ENCODE measurements around the gene PRICKLE4. TPM values are rescaled to one million over a fixed set of nuclear protein-coding genes. Genes with fewer than 3 reads are reported as not detected.

The PRICKLE4 gene
- total RNA-seq, 1 experiment from 2014 or later, result not detected

GRCh38 chr6:41755895-41756294 is 24.7 kb upstream of the PRICKLE4 start:
- BruUV-seq (replicated peaks), result no TSS peak
- H3K27ac ChIP-seq (ENCODE audit: low read depth, low read length, poor library complexity, severe bottlenecking), result no peak overlapping the region
- no peak overlapping the region for H3K4me3 ChIP-seq (ENCODE audit: low read depth, low read length, poor library complexity, severe bottlenecking)
- H3K4me1 ChIP-seq (ENCODE audit: insufficient read depth, low read length, poor library complexity, severe bottlenecking), result no peaks in the 10 kb centered on the region
- no peaks in the 10 kb centered on the region for H3K36me3 ChIP-seq (ENCODE audit: insufficient read depth, low read length, poor library complexity, severe bottlenecking)
- no peaks in the 10 kb centered on the region for H3K27me3 ChIP-seq (replicated peaks; ENCODE audit: insufficient read depth, low read depth, low read length, poor library complexity)
- TF ChIP-seq EZH2 (IDR thresholded peaks at IDR 0.05; ENCODE audit: borderline replicate concordance, low read depth, low read length, poor library complexity, severe bottlenecking), result no peak
- no peak for TF ChIP-seq CTCF (conservative IDR thresholded peaks at IDR 0.05; ENCODE audit: low read depth, low read length)
- ChIA-PET CTCF (no interaction called here), POLR2A (ENCODE audit: low non-redundant PET) (no interaction called here)
- intact Hi-C loops (cut with micrococcal nuclease; ENCODE audit: unreplicated experiment), result no loop called here
- no peak for DNase-seq (ENCODE audit: low spot score)
- no peaks in the 10 kb centered on the region for H3K9me3 ChIP-seq (ENCODE audit: low read depth, low read length, poor library complexity, severe bottlenecking)

- no peak for TF ChIP-seq CTCF (conservative IDR thresholded peaks at IDR 0.05; ENCODE audit: low read depth, low read length)
- no peak for TF ChIP-seq EZH2 (IDR thresholded peaks at IDR 0.05; ENCODE audit: borderline replicate concordance, low read depth, low read length, poor library complexity, severe bottlenecking)
- Histone ChIP-seq H3K36me3 (ENCODE audit: insufficient read depth, low read length, poor library complexity, severe bottlenecking) (no peaks in the 10 kb centered on the region), H3K4me3 (ENCODE audit: low read depth, low read length, poor library complexity, severe bottlenecking) (no peak overlapping the region), H3K9me3 (ENCODE audit: low read depth, low read length, poor library complexity, severe bottlenecking) (no peaks in the 10 kb centered on the region), H3K4me1 (ENCODE audit: insufficient read depth, low read length, poor library complexity, severe bottlenecking) (no peaks in the 10 kb centered on the region), H3K27ac (ENCODE audit: low read depth, low read length, poor library complexity, severe bottlenecking) (no peak overlapping the region), H3K27me3 (replicated peaks; ENCODE audit: insufficient read depth, low read depth, low read length, poor library complexity) (no peaks in the 10 kb centered on the region)
- ChIA-PET CTCF (no interaction called here), POLR2A (ENCODE audit: low non-redundant PET) (no interaction called here)
- DNase-seq (ENCODE audit: low spot score), result no peak
- no TSS peak for BruUV-seq (replicated peaks)
- intact Hi-C loops (cut with micrococcal nuclease; ENCODE audit: unreplicated experiment), result no loop called here
Observed at GRCh38 chr6:41756354-41756753, 24.2 kb upstream of the PRICKLE4 start.

- POLR2A ChIA-PET (ENCODE audit: low non-redundant PET), result no interaction called here
Observed at GRCh38 chr6:41757271-41757670, 23.3 kb upstream of the PRICKLE4 start.

More at GRCh38 chr6:41757271-41757670, 23.3 kb upstream of the PRICKLE4 start:
- no peak for DNase-seq (ENCODE audit: low spot score)
- no peaks in the 10 kb centered on the region for H3K27me3 ChIP-seq (replicated peaks; ENCODE audit: insufficient read depth, low read depth, low read length, poor library complexity)
- CTCF ChIA-PET, result no interaction called here
- BruUV-seq (replicated peaks), result no TSS peak
- no peaks in the 10 kb centered on the region for H3K4me1 ChIP-seq (ENCODE audit: insufficient read depth, low read length, poor library complexity, severe bottlenecking)
- H3K9me3 ChIP-seq (ENCODE audit: low read depth, low read length, poor library complexity, severe bottlenecking), result no peaks in the 10 kb centered on the region
- no peak overlapping the region for H3K4me3 ChIP-seq (ENCODE audit: low read depth, low read length, poor library complexity, severe bottlenecking)
- H3K27ac ChIP-seq (ENCODE audit: low read depth, low read length, poor library complexity, severe bottlenecking), result no peak overlapping the region
- H3K36me3 ChIP-seq (ENCODE audit: insufficient read depth, low read length, poor library complexity, severe bottlenecking), result no peaks in the 10 kb centered on the region
- intact Hi-C loops (cut with micrococcal nuclease; ENCODE audit: unreplicated experiment), result no loop called here
- no peak for TF ChIP-seq CTCF (conservative IDR thresholded peaks at IDR 0.05; ENCODE audit: low read depth, low read length)
- no peak for TF ChIP-seq EZH2 (IDR thresholded peaks at IDR 0.05; ENCODE audit: borderline replicate concordance, low read depth, low read length, poor library complexity, severe bottlenecking)
